Measurements from ENCODE around the gene C15orf62.

C15orf62 gene

GRCh38 chr15:40789119-40789518 is 19.3 kb downstream of the C15orf62 start:
- TF ChIP-seq CTCF (IDR thresholded peaks at IDR 0.05; ENCODE audit: insufficient read depth, low read depth, low read length, missing control alignments): no peak

GRCh38 chr15:40789999-40790398 is 20.2 kb downstream of the C15orf62 start:
- no peak for TF ChIP-seq CTCF (IDR thresholded peaks at IDR 0.05; ENCODE audit: insufficient read depth, low read depth, low read length, missing control alignments)
- DNase-seq (ENCODE audit: low read depth): no peak
- H3K4me3 ChIP-seq (ENCODE audit: low read depth, low read length): no peak overlapping the region

More at GRCh38 chr15:40789119-40789518, 19.3 kb downstream of the C15orf62 start:
- DNase-seq (ENCODE audit: low read depth): no peak
- H3K4me3 ChIP-seq (ENCODE audit: low read depth, low read length): no peak overlapping the region

DNA sequence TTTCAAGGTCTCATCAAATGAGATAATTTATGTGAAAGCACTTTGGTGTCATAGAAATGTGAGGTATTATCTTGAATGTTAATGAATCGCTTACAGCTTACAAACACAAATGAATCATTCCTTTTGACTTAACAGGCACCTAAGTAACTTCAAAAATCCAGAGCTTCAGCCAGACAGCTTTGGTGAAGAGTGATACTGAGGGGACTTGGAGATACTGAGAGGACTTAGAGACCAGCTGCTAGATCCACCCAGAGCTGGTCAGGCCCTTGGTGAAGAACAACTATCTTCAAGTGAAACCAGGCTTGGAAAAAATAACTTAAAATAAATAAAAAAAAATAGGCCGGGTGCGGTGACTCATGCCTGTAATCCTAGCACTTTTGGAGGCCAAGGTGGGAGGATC is 20.9 kb downstream of the C15orf62 start:
- no peak overlapping the region for H3K4me3 ChIP-seq (ENCODE audit: low read depth, low read length)
- TF ChIP-seq CTCF (IDR thresholded peaks at IDR 0.05; ENCODE audit: insufficient read depth, low read depth, low read length, missing control alignments): no peak
- no peak for DNase-seq (ENCODE audit: low read depth)

DNA sequence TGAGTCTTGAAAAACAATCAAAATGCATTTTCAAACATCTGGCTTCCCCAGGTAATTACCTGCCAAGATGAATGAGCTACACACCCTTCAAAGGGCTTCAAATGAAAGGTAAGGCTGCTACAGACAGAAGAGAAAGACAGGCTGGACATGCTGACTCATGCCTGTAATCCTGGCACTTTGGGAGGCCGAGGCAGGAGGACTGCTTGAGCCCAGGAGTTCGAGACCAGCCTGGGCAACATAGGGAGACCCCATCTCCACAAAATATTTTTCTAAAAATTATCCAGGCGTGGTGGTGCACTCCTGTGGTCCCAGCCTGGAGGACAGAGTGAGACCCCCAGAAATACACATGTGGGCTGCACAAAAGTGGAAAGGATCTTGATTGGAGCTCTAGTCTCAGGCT is 22.6 kb downstream of the C15orf62 start:
- no peak for TF ChIP-seq CTCF (IDR thresholded peaks at IDR 0.05; ENCODE audit: insufficient read depth, low read depth, low read length, missing control alignments)
- H3K4me3 ChIP-seq (ENCODE audit: low read depth, low read length): no peak overlapping the region
- no peak for DNase-seq (ENCODE audit: low read depth)

- no peak overlapping the region for H3K4me3 ChIP-seq (ENCODE audit: low read depth, low read length)
- no peak for TF ChIP-seq CTCF (IDR thresholded peaks at IDR 0.05; ENCODE audit: insufficient read depth, low read depth, low read length, missing control alignments)
- DNase-seq (ENCODE audit: low read depth): peak; percentile 24
These were observed 23.6 kb downstream of the C15orf62 start for GRCh38 chr15:40793216-40793989.

GRCh38 chr15:40796041-40796440 is 26.3 kb downstream of the C15orf62 start:
- H3K4me3 ChIP-seq (ENCODE audit: low read depth, low read length): no peak overlapping the region
- DNase-seq (ENCODE audit: low read depth): no peak
- TF ChIP-seq CTCF (IDR thresholded peaks at IDR 0.05; ENCODE audit: insufficient read depth, low read depth, low read length, missing control alignments): no peak

GRCh38 chr15:40796512-40796911 is 26.7 kb downstream of the C15orf62 start:
- no peak overlapping the region for H3K4me3 ChIP-seq (ENCODE audit: low read depth, low read length)
- TF ChIP-seq CTCF (IDR thresholded peaks at IDR 0.05; ENCODE audit: insufficient read depth, low read depth, low read length, missing control alignments): no peak
- DNase-seq (ENCODE audit: low read depth): no peak
